ENCODE measurements around the gene P4HA2.
A peak's percentile ranks its signal among the peaks of the same experiment; 100 is the strongest.

P4HA2 gene

GRCh38 chr5:132246806-132247205, 19.2 kb upstream of the P4HA2 start:
- DNase-seq: no peak

GRCh38 chr5:132245593-132245992, 17.9 kb upstream of the P4HA2 start:
- DNase-seq: no peak

GRCh38 chr5:132243366-132243977, 15.8 kb upstream of the P4HA2 start:
- peak; percentile 37 for DNase-seq

GRCh38 chr5:132239776-132240175, 12.1 kb upstream of the P4HA2 start:
- DNase-seq: peak; percentile 46

- DNase-seq: peak; percentile 40
These were observed 11.3 kb upstream of the P4HA2 start for GRCh38 chr5:132238901-132239500.

GRCh38 chr5:132238169-132238744, 10.6 kb upstream of the P4HA2 start:
- peak; percentile 94 for DNase-seq

GRCh38 chr5:132237670-132238069, 10.0 kb upstream of the P4HA2 start:
- peak; percentile 47 for DNase-seq

- peak; percentile 49 for DNase-seq
These were observed 9.5 kb upstream of the P4HA2 start for GRCh38 chr5:132237141-132237540.

GRCh38 chr5:132235340-132235739, 7.7 kb upstream of the P4HA2 start:
- peak; percentile 29 for DNase-seq

- peak; percentile 37 for DNase-seq
These were observed 7.0 kb upstream of the P4HA2 start for GRCh38 chr5:132234684-132235062.

- peak; percentile 35 for DNase-seq
These were observed 6.4 kb upstream of the P4HA2 start for GRCh38 chr5:132233811-132234683.

GRCh38 chr5:132233081-132233480, 5.4 kb upstream of the P4HA2 start:
- DNase-seq: peak; percentile 38

GRCh38 chr5:132232465-132232864, 4.8 kb upstream of the P4HA2 start:
- DNase-seq: peak; percentile 38

- DNase-seq: peak; percentile 13
These were observed 3.2 kb upstream of the P4HA2 start for GRCh38 chr5:132230871-132231270.

GRCh38 chr5:132229236-132229635, 1.6 kb upstream of the P4HA2 start:
- DNase-seq: peak; percentile 35

GRCh38 chr5:132228241-132229035, 785 bp upstream of the P4HA2 start:
- DNase-seq: peak; percentile 42

GRCh38 chr5:132227235-132227484, 493 bp downstream of the P4HA2 start:
- no peak for DNase-seq

GRCh38 chr5:132226516-132227234, 978 bp downstream of the P4HA2 start:
- DNase-seq: peak; percentile 46

GRCh38 chr5:132225165-132226032, 2.3 kb downstream of the P4HA2 start:
- peak; percentile 66 for DNase-seq

- DNase-seq: no peak
These were observed 2.9 kb downstream of the P4HA2 start for GRCh38 chr5:132224716-132225115.

- DNase-seq: no peak
These were observed 3.8 kb downstream of the P4HA2 start for GRCh38 chr5:132223861-132224260.

Measured in activated CD8-positive, alpha-beta memory T cell treated with anti-CD3 and anti-CD28 coated beads, Interleukin-2, amount 50 U/mL, for 48 hours (primary cell).